Loucy (cell line): ENCODE results near the gene SEC11C.

ENCODE experiments used
- CTCF ChIP-seq: fragments of 200-600 bp; sonication (generic); conservative IDR thresholded peaks from 2 replicates; pipeline ENCODE4 v1.5.1; 2014; ENCODE audit warnings: mild to moderate bottlenecking, antibody characterized with exemption, low read length
- EZH2phosphoT487 ChIP-seq: fragments of 200-600 bp; IDR thresholded peaks from 2 replicates; pipeline ENCODE4 v1.6.1; 2018; ENCODE audit warnings: antibody characterized with exemption, mild to moderate bottlenecking, moderate library complexity, borderline replicate concordance

- TF ChIP-seq CTCF: no peak
- no peak for TF ChIP-seq EZH2phosphoT487
These were observed at the start of gene SEC11C for GRCh38 chr18:59139615-59140301.
